Fibroblast of peridontal ligament (primary cell): ENCODE results near the gene C1QBP.
A peak's percentile ranks its signal among the peaks of the same experiment; 100 is the strongest.
"Not testable (repeated sequence)": the region's sequence is repeated elsewhere in the genome, so short reads cannot be mapped to it uniquely, and the experiment has no call there.

Source experiments
- DNase-seq: peaks from one replicate; pipeline ENCODE4 v3.0.0-alpha.2; 2010; ENCODE audit errors: extremely low read depth

The C1QBP gene, protein sequence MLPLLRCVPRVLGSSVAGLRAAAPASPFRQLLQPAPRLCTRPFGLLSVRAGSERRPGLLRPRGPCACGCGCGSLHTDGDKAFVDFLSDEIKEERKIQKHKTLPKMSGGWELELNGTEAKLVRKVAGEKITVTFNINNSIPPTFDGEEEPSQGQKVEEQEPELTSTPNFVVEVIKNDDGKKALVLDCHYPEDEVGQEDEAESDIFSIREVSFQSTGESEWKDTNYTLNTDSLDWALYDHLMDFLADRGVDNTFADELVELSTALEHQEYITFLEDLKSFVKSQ

DNA sequence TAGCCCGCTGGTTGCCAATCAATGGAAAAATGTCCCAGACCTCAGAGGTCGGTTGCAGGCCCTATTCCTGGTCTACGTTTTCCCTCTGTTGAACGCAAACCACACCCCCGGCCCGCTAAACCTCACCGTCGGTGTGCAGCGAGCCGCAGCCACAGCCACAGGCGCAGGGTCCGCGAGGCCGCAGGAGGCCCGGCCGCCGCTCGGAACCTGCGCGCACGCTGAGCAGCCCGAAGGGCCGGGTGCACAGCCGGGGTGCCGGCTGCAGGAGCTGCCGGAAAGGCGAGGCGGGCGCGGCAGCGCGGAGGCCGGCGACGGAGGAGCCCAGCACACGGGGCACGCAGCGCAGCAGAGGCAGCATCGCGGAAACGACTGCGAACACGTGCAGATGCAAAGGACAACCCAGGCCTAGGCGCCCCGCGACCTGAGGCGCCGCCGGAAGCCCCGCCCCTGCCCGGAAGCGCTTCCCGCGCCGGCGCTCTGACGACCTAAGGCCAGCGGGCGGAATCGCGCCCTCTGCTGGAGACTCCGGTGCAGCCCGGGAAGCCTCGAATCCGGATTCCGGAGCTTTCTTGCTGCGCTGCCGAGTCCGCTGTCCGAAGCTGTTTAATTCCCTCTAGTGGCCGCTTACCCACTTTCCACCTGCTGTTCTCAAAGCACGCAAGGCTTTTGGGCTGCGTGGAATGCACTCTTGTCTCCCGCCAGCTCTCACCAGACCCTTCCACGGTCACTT, at the start of gene C1QBP:
C1QBP (minus strand) TSS at position 440 of the 730 bp plus-strand sequence; CDS start at position 358, 82 bp downstream.
- DNase-seq = peak; percentile 92

DNA sequence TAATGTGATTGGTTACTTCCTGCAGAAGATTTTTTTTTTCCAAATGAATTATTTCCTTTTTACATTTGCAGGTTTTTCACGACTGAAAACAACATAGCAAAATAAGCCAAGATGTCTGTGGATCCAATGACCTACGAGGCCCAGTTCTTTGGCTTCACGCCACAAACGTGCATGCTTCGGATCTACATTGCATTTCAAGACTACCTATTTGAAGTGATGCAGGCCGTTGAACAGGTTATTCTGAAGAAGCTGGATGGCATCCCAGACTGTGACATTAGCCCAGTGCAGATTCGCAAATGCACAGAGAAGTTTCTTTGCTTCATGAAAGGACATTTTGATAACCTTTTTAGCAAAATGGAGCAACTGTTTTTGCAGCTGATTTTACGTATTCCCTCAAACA, 49.8 kb upstream of the C1QBP start:
- DNase-seq = no peak

GRCh38 chr17:5486206-5487124, 47.5 kb upstream of the C1QBP start, which contains the start of gene MIS12:
Gene MIS12, plus strand, starts transcription at chr17:5486566. Its CDS starts 2,297 bp downstream, at chr17:5488863.
- peak; percentile 99 for DNase-seq

- peak; percentile 28 for DNase-seq
These were observed 46.6 kb upstream of the C1QBP start, which contains the start of gene DERL2 for GRCh38 chr17:5485270-5486205. Gene DERL2, minus strand, starts transcription at chr17:5486178. Its CDS starts 17 bp downstream, at chr17:5486161.

- no peak for DNase-seq
These were observed 42.5 kb upstream of the C1QBP start for GRCh38 chr17:5481451-5481850.

GRCh38 chr17:5480962-5481361, 42.0 kb upstream of the C1QBP start:
- no peak for DNase-seq

GRCh38 chr17:5478992-5479391, 40.0 kb upstream of the C1QBP start:
- no peak for DNase-seq

DNA sequence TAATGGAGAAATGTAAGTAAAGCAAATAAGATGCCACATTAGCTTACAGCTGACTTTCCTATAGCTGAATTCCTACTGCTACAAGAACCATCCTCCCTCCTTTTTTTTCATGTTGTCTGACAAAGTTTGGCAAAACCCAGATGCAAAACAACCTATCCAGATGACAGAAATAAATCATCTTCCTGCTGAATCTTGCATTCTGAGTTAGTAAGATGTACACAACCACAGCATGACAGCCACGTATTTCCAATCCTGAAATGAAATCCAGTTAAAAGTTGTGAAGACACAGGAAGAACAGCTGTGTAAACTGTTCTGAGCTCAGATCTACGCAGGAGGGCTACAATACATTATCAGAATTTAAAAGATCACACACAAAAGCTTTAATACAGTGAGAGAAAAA, 35.0 kb upstream of the C1QBP start:
- DNase-seq = no peak

GRCh38 chr17:5472511-5472910, 33.6 kb upstream of the C1QBP start:
- no peak for DNase-seq

GRCh38 chr17:5468075-5468473, 29.1 kb upstream of the C1QBP start:
- DNase-seq = no peak

- no peak for DNase-seq
These were observed 28.5 kb upstream of the C1QBP start for GRCh38 chr17:5467416-5467815.

- DNase-seq = no peak
These were observed 27.3 kb upstream of the C1QBP start for GRCh38 chr17:5466295-5466694.

GRCh38 chr17:5464717-5465507, 26.0 kb upstream of the C1QBP start:
- DNase-seq = no peak

DNA sequence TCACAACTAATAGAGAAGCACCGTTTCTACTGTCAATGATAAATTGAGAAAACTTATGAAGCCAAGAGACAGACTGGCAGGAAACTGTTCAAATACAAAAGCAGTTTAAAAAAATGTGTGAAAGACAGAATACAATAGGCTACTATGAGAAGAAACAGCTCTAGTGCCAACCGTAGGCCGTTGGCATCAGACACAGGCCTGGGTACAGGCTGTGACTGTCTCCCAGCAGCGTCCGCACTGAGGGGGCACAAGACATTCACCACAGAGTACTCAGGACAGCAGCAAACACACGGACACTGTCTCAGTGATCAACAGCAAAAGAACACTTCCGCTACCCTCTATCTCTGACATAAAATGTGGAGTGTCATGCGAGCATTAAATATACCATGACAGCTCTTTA, 7.8 kb upstream of the C1QBP start:
- DNase-seq = no peak

DNA sequence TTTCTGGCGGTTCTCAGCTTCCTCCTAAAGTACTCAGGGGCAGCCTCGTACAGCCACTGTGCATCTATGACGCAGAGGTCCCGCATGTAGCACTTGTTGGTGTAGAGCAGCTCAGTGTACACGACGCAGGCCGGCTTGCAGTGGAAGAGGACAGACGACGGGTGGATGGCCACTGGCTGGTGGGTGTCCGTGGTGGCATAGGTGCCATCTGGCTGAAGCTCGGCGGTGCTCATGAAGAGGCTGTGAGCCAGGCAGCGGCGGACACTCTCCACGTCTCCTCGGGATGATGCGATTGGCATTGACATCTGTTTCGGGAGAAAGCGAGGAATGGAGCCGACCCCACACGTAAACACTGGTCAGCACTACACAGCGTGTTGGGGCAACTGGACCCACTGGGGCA, 5.3 kb upstream of the C1QBP start:
- DNase-seq = no peak

GRCh38 chr17:5443728-5444127, 4.8 kb upstream of the C1QBP start:
- DNase-seq = no peak

DNA sequence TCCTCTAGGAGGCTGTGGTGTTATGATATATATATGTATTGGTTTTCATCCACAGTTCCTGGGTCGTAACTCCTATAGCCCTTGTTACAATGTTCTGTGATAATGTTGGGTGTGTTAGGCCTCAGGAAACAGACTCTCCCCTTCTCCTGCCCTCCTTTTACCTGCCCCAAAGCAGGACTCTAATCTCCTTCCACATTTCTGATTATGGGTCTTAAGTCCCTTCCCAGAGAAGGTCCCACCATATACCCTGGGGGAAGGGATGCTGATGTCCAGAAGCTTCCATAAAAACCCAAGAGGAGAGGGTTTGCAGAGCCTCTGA, 450 bp upstream of the C1QBP start:
- DNase-seq = no peak

DNA sequence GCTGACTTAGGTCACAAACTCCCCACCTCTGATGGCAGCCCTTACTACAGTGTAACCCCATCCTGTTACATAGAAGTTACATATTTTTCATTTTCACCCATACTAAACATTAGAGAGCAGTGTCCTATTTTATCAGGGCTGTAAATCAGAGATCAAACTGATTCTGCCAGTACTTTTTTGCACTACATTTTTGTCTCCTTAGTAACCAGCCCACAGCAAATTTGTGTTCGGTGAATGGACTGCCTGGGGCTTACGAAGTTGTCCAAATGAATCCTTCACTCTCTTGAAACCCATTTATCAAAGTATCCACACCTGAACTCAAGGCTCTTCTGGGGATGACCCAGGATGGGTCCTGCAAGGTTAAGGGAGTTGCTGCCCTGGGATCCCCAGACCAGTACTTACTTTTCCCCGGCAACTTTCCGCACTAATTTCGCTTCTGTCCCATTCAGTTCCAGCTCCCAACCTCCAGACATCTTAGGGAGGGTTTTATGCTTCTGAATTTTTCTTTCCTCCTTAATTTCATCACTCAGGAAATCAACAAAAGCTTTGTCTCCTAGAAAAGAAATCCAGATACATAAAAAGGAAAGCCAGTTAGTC, 1.1 kb downstream of the C1QBP start:
- DNase-seq = peak; percentile 41

DNA sequence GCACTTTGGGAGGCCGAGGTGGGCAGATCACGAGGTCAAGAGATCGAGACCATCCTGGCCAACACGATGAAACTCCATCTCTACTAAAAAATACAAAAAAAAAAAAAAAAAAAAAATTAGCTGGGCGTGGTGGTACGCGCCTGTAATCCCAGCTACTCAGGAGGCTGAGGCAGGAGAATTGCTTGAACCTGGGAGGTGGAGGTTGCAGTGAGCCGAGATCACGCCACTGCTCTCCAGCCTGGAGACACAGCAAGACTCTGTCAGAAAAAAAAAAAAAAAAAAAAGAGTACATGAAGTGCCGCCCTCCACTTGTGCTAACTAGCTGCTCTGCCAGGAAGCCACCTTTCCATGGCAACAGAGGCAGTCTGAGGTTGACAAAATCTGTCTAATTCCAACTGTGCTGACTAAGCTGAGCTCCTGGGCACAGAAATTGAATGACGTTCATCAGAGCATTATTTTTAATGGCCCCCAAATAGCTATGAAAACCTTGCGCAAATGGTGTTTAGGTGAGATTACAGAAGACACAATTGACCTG, 3.1 kb downstream of the C1QBP start:
- DNase-seq = not testable (repeated sequence)

DNA sequence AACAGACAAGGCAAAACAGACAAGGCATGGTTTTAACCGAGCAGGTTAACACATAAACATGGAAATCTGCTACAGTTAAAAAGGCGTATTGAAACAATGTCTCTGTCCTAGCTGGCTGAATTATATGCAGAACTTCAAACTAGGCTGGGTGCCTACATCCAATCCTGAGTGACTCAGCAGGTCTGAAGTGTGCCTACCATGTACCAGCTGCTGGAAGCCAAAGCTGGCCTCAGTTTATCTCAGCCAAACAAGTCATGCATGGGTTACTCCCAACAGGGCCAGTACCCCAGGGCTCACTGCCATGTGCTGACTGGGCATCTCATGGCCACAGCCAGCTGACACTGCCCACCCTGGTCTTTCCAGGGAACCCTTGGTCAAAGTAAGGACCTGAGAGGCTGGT, 4.0 kb downstream of the C1QBP start:
- no peak for DNase-seq
